Body of pancreas (tissue), 4 donors: ENCODE data around the gene KIRREL2.

Source experiments
- POLR2A ChIP-seq, 3 donors: fragments of 450-650 bp; IDR thresholded peaks; one replicate each; pipeline ENCODE4 v1.6.1; 2016; ENCODE audit warnings: antibody characterized with exemption in 3 of 3, mild to moderate bottlenecking in 2 of 3
- TF ChIP-seq, protein P1 (sequence below), 7 experiments: fragments of 450-650 bp in 4 of 7; fragments of 200-600 bp in 3 of 7; sonication (generic) in 3 of 7; IDR thresholded peaks; one replicate each; pipeline ENCODE4 v1.5.1; 2016 to 2019; ENCODE audit warnings: antibody characterized with exemption in 7 of 7

DNA sequence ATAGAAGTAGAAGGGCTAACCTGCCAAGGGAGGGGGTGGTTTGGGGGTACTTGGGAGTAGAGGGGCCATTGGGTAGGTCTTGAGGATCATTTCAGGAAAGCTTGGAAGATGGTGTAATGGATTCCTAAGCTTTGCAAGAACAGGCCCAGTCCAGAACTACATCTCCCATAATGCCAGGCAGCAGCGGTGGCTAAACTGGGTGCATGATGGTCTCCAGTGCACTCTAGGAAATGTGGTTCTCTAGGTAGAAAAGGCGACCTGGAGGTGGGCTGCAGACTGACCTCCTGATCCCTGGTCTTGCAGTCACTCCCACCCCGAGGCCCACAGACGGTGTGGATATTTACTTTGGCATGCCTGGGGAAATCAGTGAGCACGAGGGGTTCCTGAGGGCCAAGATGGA, 15.5 kb downstream of the KIRREL2 start:
- TF ChIP-seq, protein P1, sequence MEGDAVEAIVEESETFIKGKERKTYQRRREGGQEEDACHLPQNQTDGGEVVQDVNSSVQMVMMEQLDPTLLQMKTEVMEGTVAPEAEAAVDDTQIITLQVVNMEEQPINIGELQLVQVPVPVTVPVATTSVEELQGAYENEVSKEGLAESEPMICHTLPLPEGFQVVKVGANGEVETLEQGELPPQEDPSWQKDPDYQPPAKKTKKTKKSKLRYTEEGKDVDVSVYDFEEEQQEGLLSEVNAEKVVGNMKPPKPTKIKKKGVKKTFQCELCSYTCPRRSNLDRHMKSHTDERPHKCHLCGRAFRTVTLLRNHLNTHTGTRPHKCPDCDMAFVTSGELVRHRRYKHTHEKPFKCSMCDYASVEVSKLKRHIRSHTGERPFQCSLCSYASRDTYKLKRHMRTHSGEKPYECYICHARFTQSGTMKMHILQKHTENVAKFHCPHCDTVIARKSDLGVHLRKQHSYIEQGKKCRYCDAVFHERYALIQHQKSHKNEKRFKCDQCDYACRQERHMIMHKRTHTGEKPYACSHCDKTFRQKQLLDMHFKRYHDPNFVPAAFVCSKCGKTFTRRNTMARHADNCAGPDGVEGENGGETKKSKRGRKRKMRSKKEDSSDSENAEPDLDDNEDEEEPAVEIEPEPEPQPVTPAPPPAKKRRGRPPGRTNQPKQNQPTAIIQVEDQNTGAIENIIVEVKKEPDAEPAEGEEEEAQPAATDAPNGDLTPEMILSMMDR (IDR thresholded peaks at IDR 0.05), result no peak
- TF ChIP-seq POLR2A (IDR thresholded peaks at IDR 0.05), result no peak
